Fibroblast of mammary gland (primary cell): Measurements from ENCODE around the gene IKZF2.

ENCODE experiments used
- DNase-seq: peaks from one replicate; pipeline ENCODE4 v3.0.0-alpha.2; 2010; ENCODE audit warnings: low read depth
- H3K4me3 ChIP-seq: 2 replicates; pipeline ENCODE4 v1.5.1; 2011; ENCODE audit warnings: low read depth, mild to moderate bottlenecking, low read length, moderate library complexity; ENCODE audit not compliant: control insufficient read depth
- TF ChIP-seq, protein P1 (sequence below): conservative IDR thresholded peaks from 2 replicates; pipeline ENCODE4 v1.5.1; 2011; ENCODE audit warnings: low read depth, low read length, inconsistent platforms; ENCODE audit not compliant: control insufficient read depth, insufficient read depth

The IKZF2 gene

GRCh38 chr2:212974692-212975091, 176.7 kb downstream of the IKZF2 start:
- TF ChIP-seq, protein P1, sequence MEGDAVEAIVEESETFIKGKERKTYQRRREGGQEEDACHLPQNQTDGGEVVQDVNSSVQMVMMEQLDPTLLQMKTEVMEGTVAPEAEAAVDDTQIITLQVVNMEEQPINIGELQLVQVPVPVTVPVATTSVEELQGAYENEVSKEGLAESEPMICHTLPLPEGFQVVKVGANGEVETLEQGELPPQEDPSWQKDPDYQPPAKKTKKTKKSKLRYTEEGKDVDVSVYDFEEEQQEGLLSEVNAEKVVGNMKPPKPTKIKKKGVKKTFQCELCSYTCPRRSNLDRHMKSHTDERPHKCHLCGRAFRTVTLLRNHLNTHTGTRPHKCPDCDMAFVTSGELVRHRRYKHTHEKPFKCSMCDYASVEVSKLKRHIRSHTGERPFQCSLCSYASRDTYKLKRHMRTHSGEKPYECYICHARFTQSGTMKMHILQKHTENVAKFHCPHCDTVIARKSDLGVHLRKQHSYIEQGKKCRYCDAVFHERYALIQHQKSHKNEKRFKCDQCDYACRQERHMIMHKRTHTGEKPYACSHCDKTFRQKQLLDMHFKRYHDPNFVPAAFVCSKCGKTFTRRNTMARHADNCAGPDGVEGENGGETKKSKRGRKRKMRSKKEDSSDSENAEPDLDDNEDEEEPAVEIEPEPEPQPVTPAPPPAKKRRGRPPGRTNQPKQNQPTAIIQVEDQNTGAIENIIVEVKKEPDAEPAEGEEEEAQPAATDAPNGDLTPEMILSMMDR, result no peak
- peak; percentile 75 for DNase-seq
- no peak overlapping the region for H3K4me3 ChIP-seq

GRCh38 chr2:212973347-212973746, 178.1 kb downstream of the IKZF2 start:
- TF ChIP-seq, protein P1, result no peak
- no peak overlapping the region for H3K4me3 ChIP-seq
- DNase-seq, result no peak

- no peak overlapping the region for H3K4me3 ChIP-seq
- TF ChIP-seq, protein P1, result no peak
- peak; percentile 67 for DNase-seq
Observed at GRCh38 chr2:212970132-212970531, 181.3 kb downstream of the IKZF2 start.

- TF ChIP-seq, protein P1, result no peak
- no peak for DNase-seq
- no peak overlapping the region for H3K4me3 ChIP-seq
Observed at GRCh38 chr2:212968284-212969081, 182.9 kb downstream of the IKZF2 start.

DNA sequence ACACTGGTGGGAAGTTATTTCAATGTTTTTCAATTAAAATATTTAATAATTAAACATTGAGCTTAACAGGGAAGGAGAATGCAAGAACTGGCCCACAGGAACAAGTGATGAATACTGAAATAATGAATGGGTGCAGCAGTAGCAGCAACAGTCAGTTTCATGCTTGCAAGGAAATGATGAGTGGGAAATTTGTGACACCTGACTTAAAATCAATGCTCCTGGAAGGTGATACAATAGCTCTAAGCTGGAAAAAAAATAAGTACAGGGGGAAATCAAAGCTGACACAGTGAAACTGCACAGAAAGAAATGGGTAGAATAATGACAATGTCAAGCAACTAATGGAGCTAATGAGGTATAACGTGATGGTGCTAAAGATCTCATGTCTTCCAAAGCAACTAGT, 184.5 kb downstream of the IKZF2 start:
- TF ChIP-seq, protein P1, result no peak
- no peak overlapping the region for H3K4me3 ChIP-seq
- DNase-seq, result no peak

DNA sequence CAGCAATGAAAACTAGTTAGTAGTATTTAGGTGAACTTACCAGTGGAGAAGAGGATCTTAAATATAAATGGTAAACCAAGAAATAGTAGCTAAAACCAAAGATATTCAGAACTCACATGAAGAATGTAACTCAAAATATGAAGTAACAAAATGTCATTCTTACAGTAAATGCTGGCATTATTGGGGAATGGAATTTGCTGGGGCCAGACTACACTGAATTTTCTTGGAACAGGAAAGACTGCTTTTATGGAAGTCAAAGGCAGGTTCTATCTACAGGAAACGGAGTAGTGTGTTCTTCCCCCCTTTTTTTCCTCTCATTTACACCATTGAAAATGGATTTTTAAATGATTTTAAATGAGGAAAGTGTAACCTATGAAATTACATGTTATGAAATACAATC, 188.7 kb downstream of the IKZF2 start:
- no peak overlapping the region for H3K4me3 ChIP-seq
- no peak for DNase-seq
- TF ChIP-seq, protein P1, result no peak
